ENCODE results near the gene DCAF11. TPM values are rescaled to one million over a fixed set of nuclear protein-coding genes. Genes with fewer than 3 reads are reported as not detected.

DCAF11 gene
- total RNA-seq, 2 donors from 2014 or later: 89.2 to 106 TPM

DNA sequence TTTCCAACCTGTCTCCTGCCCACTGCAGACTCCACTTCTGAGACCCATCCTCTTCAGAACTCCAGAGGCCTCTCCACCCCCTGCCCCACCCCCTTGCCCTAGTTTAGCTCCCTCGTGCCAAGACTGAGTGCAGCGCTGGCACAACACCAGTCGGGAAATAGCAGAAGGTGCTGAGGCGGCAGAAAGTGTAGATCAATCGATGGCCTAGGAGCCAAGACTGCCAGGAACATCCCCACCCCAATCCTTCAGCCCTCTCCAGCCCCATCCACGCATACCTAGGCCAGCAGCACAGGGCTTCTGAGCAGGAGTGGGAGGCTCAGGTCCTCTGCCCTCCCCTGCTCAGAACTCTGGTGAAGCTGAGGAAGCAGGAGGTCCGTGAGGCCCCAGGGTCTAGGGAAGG lies 42.1 kb upstream of the DCAF11 start:
- TF ChIP-seq, protein P1, sequence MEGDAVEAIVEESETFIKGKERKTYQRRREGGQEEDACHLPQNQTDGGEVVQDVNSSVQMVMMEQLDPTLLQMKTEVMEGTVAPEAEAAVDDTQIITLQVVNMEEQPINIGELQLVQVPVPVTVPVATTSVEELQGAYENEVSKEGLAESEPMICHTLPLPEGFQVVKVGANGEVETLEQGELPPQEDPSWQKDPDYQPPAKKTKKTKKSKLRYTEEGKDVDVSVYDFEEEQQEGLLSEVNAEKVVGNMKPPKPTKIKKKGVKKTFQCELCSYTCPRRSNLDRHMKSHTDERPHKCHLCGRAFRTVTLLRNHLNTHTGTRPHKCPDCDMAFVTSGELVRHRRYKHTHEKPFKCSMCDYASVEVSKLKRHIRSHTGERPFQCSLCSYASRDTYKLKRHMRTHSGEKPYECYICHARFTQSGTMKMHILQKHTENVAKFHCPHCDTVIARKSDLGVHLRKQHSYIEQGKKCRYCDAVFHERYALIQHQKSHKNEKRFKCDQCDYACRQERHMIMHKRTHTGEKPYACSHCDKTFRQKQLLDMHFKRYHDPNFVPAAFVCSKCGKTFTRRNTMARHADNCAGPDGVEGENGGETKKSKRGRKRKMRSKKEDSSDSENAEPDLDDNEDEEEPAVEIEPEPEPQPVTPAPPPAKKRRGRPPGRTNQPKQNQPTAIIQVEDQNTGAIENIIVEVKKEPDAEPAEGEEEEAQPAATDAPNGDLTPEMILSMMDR (IDR thresholded peaks at IDR 0.05): no peak
- no peaks in the 10 kb centered on the region for H3K9me3 ChIP-seq
- no peaks in the 10 kb centered on the region for H3K27me3 ChIP-seq
- H3K4me3 ChIP-seq: no peak overlapping the region
- intact Hi-C loops (cut with DNase I): no loop called here
- no peaks in the 10 kb centered on the region for H3K36me3 ChIP-seq
- no peak overlapping the region for H3K27ac ChIP-seq
- H3K9ac ChIP-seq (ENCODE audit: low read depth in 2 of 2, low read length in 2 of 2): no peak overlapping the region
- DNase-seq: no peak
- H3K4me1 ChIP-seq: peaks cover under 1% of the 10 kb centered on the region

GRCh38 chr14:24072881-24073877 lies 41.4 kb upstream of the DCAF11 start:
- no peaks in the 10 kb centered on the region for H3K4me1 ChIP-seq
- intact Hi-C loops (cut with DNase I): no loop called here
- no peaks in the 10 kb centered on the region for H3K27me3 ChIP-seq
- no peak overlapping the region for H3K4me3 ChIP-seq
- DNase-seq: no peak
- no peaks in the 10 kb centered on the region for H3K9me3 ChIP-seq
- TF ChIP-seq, protein P1 (IDR thresholded peaks at IDR 0.05): no peak
- H3K36me3 ChIP-seq: no peaks in the 10 kb centered on the region
- no peak overlapping the region for H3K9ac ChIP-seq (ENCODE audit: low read depth in 2 of 2, low read length in 2 of 2)
- no peak overlapping the region for H3K27ac ChIP-seq

- no peaks in the 10 kb centered on the region for H3K9me3 ChIP-seq
- intact Hi-C loops (cut with DNase I): no loop called here
- H3K27ac ChIP-seq: no peak overlapping the region
- H3K4me1 ChIP-seq: no peaks in the 10 kb centered on the region
- no peak for DNase-seq
- no peak overlapping the region for H3K9ac ChIP-seq (ENCODE audit: low read depth in 2 of 2, low read length in 2 of 2)
- no peaks in the 10 kb centered on the region for H3K36me3 ChIP-seq
- H3K27me3 ChIP-seq: no peaks in the 10 kb centered on the region
- TF ChIP-seq, protein P1 (IDR thresholded peaks at IDR 0.05): no peak
- no peak overlapping the region for H3K4me3 ChIP-seq
These were observed 39.7 kb upstream of the DCAF11 start for GRCh38 chr14:24074625-24075484.

DNA sequence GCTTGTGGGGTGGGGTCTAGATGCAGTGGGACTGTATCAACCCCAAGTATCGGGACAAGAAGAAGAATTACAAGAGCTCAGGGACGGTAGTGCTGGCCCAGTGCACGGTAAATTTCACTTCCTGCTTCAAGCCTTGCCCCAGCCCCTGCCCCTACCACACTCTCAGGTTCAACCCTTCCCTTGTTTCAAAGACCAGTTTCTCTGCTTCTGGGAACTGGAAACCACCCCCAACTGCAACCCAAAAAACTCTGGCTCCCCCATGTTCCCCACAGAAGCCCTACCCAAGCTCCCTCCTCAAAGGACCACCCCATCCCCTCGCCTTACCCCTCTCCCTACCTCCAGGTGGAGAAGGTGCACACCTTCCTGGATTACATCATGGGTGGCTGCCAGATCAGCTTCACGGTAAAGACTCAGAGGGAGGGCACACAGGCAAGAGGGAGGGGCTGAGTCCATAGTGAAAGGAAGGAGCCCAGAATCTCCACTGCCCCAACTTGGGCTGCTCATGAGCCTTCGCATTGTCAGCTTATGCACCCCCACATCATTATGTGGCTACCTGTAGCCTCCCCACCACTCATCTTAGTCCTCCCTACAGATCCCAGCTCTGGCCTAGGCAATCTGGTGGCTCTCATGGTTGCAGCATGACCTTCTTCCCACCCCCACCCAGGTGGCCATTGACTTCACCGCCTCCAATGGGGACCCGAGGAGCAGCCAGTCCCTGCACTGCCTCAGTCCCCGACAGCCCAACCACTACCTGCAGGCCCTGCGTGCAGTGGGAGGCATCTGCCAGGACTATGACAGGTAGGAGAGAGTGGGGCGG lies 38.9 kb upstream of the DCAF11 start:
- H3K27ac ChIP-seq: no peak overlapping the region
- H3K4me1 ChIP-seq: no peaks in the 10 kb centered on the region
- TF ChIP-seq, protein P1 (IDR thresholded peaks at IDR 0.05): no peak
- intact Hi-C loops (cut with DNase I): no loop called here
- H3K9ac ChIP-seq (ENCODE audit: low read depth in 2 of 2, low read length in 2 of 2): no peak overlapping the region
- H3K4me3 ChIP-seq: no peak overlapping the region
- H3K27me3 ChIP-seq: no peaks in the 10 kb centered on the region
- no peak for DNase-seq
- no peaks in the 10 kb centered on the region for H3K36me3 ChIP-seq
- H3K9me3 ChIP-seq: no peaks in the 10 kb centered on the region

GRCh38 chr14:24076302-24076601 lies 38.3 kb upstream of the DCAF11 start:
- intact Hi-C loops (cut with DNase I): no loop called here
- Histone ChIP-seq H3K9me3 (no peaks in the 10 kb centered on the region), H3K36me3 (no peaks in the 10 kb centered on the region), H3K27ac (no peak overlapping the region), H3K4me1 (no peaks in the 10 kb centered on the region), H3K27me3 (no peaks in the 10 kb centered on the region), H3K9ac (ENCODE audit: low read depth in 2 of 2, low read length in 2 of 2) (no peak overlapping the region), H3K4me3 (no peak overlapping the region)
- TF ChIP-seq, protein P1 (IDR thresholded peaks at IDR 0.05): no peak
- no peak for DNase-seq
